BLaER1 (cell line): ENCODE results near the gene ENSA.

Source experiments
- H3K27ac ChIP-seq: shearing (Covaris generic); formaldehyde crosslinking; 2 replicates; pipeline ENCODE4 v1.8.1; 2022
- H3K27me3 ChIP-seq: shearing (Covaris generic); formaldehyde crosslinking; 2 replicates; pipeline ENCODE4 v1.8.1; 2022
- H3K36me3 ChIP-seq: shearing (Covaris generic); formaldehyde crosslinking; 2 replicates; pipeline ENCODE4 v1.8.1; 2022
- H3K4me1 ChIP-seq: shearing (Covaris generic); formaldehyde crosslinking; 2 replicates; pipeline ENCODE4 v1.8.1; 2022
- H3K4me2 ChIP-seq: shearing (Covaris generic); formaldehyde crosslinking; 2 replicates; pipeline ENCODE4 v1.8.1; 2022
- H3K4me3 ChIP-seq: shearing (Covaris generic); formaldehyde crosslinking; 2 replicates; pipeline ENCODE4 v1.8.1; 2022
- H3K9ac ChIP-seq: shearing (Covaris generic); formaldehyde crosslinking; 2 replicates; pipeline ENCODE4 v1.8.1; 2022
- H3K9me3 ChIP-seq: shearing (Covaris generic); formaldehyde crosslinking; 2 replicates; pipeline ENCODE4 v1.8.1; 2022
- H4K20me1 ChIP-seq: shearing (Covaris generic); formaldehyde crosslinking; 2 replicates; pipeline ENCODE4 v1.8.1; 2022
- Cebpa-rat ChIP-seq: shearing (Covaris generic); IDR thresholded peaks from 2 replicates; pipeline ENCODE4 v1.8.1; 2022

The ENSA gene

DNA sequence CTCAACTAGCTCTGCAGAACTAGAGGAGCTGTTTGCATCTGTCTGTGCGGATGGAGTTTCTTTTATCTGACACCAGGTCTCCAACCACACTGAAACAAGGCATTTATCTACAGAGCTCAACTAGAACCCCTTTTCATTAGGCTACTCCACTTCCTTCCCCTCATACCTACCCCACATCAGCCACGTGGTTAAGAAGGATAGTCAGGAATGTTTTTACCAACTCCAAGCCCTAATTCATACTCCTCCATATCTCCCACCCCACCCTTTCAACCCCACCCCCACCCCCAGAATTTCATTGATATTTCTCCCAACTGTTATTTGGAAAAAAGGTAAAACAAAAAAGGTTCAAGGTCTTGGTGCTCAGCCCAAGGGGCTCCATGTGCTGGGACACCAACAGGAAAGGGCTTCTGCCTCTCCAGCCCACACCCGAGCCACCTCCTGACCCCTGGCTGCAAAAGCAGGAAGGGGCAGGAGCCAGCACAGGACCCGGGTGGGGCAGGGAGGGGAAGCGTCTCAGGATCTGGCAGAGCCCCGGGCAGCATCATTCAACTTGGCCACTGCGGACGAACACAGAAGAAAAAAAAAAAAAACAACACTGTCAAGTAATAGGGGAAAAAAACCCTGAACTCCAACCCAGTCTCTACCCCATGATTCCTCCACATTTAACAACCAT, 7.0 kb downstream of the ENSA start:
- H3K9ac ChIP-seq: no peak overlapping the region
- H3K27me3 ChIP-seq: no peaks in the 10 kb centered on the region
- H3K36me3 ChIP-seq: peaks cover 96% of the 10 kb centered on the region
- H3K4me3 ChIP-seq: no peak overlapping the region
- no peak overlapping the region for H3K4me2 ChIP-seq
- no peak overlapping the region for H3K27ac ChIP-seq
- H3K4me1 ChIP-seq: peaks cover 4% of the 10 kb centered on the region
- H3K9me3 ChIP-seq: no peaks in the 10 kb centered on the region
- no peak for TF ChIP-seq Cebpa-rat
- H4K20me1 ChIP-seq: peaks cover 7% of the 10 kb centered on the region; the same call in 1 of the 2 replicates

- Histone ChIP-seq H3K4me2 (no peak overlapping the region), H3K4me1 (no peaks in the 10 kb centered on the region), H3K27ac (no peak overlapping the region), H3K9ac (no peak overlapping the region), H3K9me3 (no peaks in the 10 kb centered on the region), H4K20me1 (0 out of 2 replicates have a peak, but pooled peaks cover 4% of the 10 kb centered on the region), H3K36me3 (peaks cover 96% of the 10 kb centered on the region), H3K27me3 (no peaks in the 10 kb centered on the region), H3K4me3 (no peak overlapping the region)
- no peak for TF ChIP-seq Cebpa-rat
Observed at GRCh38 chr1:150621497-150622302, 7.7 kb downstream of the ENSA start.

DNA sequence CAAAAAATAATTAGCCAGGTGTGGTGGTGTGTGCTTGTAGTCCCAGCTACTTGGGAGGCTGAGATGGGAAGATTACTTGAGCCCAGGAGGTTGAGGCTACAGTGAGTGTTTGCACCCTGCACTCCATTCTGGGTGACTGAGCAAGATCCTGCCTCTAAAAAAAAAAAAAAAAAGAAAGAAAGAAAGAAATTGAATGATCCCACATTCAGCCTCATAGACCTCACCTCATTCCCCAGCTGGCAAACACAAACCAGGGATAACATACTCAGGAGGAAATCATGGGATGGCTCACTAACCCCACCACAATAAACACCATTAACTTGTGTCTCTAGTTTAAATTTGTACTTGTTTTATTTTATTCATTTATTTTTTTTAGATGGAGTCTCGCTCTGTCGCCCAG, 8.5 kb downstream of the ENSA start:
- Histone ChIP-seq H3K4me3 (no peak overlapping the region), H3K27me3 (no peaks in the 10 kb centered on the region), H3K27ac (no peak overlapping the region), H3K9me3 (no peaks in the 10 kb centered on the region), H4K20me1 (no peaks in the 10 kb centered on the region), H3K4me1 (no peaks in the 10 kb centered on the region), H3K4me2 (no peak overlapping the region), H3K36me3 (peaks cover 96% of the 10 kb centered on the region), H3K9ac (no peak overlapping the region)
- no peak for TF ChIP-seq Cebpa-rat

- TF ChIP-seq Cebpa-rat: no peak
- Histone ChIP-seq H3K9me3 (no peaks in the 10 kb centered on the region), H4K20me1 (no peaks in the 10 kb centered on the region), H3K27ac (no peak overlapping the region), H3K4me1 (no peaks in the 10 kb centered on the region), H3K27me3 (no peaks in the 10 kb centered on the region), H3K9ac (no peak overlapping the region), H3K4me2 (no peak overlapping the region), H3K4me3 (no peak overlapping the region), H3K36me3 (peaks cover 95% of the 10 kb centered on the region)
Observed at GRCh38 chr1:150619576-150620509, 9.6 kb downstream of the ENSA start.

- H3K9me3 ChIP-seq: no peaks in the 10 kb centered on the region
- H3K27me3 ChIP-seq: no peaks in the 10 kb centered on the region
- no peaks in the 10 kb centered on the region for H4K20me1 ChIP-seq
- H3K27ac ChIP-seq: no peak overlapping the region
- peaks cover 25% of the 10 kb centered on the region for H3K4me1 ChIP-seq
- no peak for TF ChIP-seq Cebpa-rat
- H3K4me3 ChIP-seq: no peak overlapping the region
- H3K9ac ChIP-seq: no peak overlapping the region
- no peak overlapping the region for H3K4me2 ChIP-seq
- peaks cover 82% of the 10 kb centered on the region for H3K36me3 ChIP-seq
Observed at GRCh38 chr1:150615346-150616201, 13.8 kb downstream of the ENSA start.

DNA sequence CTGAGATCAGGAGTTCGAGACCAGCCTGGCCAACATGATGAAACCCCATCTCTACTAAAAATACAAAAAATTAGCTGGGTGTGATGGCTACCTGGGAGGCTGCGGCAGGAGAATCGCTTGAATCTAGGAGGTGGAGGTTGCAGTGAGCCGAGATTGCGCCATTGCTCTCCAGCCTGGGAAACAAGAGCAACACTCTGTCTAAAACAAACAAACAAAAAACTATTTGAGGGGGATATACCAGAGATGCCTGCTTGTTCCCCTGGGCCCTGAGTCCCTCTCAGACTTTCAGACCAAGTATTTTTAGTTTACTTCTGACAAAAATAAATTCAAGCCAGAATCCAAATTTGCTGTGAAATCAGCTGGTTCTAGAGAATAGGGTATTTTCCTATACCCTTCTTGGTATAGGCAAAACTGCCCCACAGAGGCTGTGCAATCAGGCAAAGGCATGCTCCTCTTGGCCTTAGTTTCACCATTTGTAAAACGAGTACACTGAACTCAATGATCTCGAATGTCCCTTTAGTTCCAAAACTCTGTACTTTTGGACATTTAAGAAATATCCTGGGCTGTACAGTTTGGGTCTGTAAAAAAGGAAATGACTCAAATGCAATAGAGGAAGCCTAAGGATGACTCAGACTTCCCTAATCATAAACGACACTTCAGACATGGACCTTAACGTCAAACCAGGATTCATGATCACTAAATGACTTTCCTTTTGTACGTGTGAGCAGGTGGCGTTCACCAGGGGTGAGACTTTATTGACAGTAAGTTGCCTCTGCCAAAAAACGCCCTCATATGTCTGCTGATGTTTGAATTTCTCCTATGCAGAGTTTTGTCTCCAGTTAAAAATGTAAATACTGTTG, 16.1 kb downstream of the ENSA start:
- H3K27me3 ChIP-seq: no peaks in the 10 kb centered on the region
- H3K9me3 ChIP-seq: no peaks in the 10 kb centered on the region
- no peak for TF ChIP-seq Cebpa-rat
- peak overlapping the region; percentile 49; the same call in 1 of the 2 replicates for H3K9ac ChIP-seq
- H4K20me1 ChIP-seq: no peaks in the 10 kb centered on the region
- peaks cover 79% of the 10 kb centered on the region for H3K36me3 ChIP-seq
- H3K4me2 ChIP-seq: peak overlapping the region; percentile 66
- H3K4me3 ChIP-seq: no peak overlapping the region
- peaks cover 25% of the 10 kb centered on the region for H3K4me1 ChIP-seq
- H3K27ac ChIP-seq: peak overlapping the region; percentile 42

GRCh38 chr1:150612014-150612345, 17.4 kb downstream of the ENSA start:
- Histone ChIP-seq H3K9me3 (no peaks in the 10 kb centered on the region), H4K20me1 (no peaks in the 10 kb centered on the region), H3K27ac (no peak overlapping the region; the same call in 1 of the 2 replicates), H3K36me3 (peaks cover 74% of the 10 kb centered on the region), H3K9ac (no peak overlapping the region), H3K4me3 (no peak overlapping the region), H3K4me1 (peaks cover 25% of the 10 kb centered on the region), H3K4me2 (no peak overlapping the region), H3K27me3 (no peaks in the 10 kb centered on the region)
- TF ChIP-seq Cebpa-rat: no peak

DNA sequence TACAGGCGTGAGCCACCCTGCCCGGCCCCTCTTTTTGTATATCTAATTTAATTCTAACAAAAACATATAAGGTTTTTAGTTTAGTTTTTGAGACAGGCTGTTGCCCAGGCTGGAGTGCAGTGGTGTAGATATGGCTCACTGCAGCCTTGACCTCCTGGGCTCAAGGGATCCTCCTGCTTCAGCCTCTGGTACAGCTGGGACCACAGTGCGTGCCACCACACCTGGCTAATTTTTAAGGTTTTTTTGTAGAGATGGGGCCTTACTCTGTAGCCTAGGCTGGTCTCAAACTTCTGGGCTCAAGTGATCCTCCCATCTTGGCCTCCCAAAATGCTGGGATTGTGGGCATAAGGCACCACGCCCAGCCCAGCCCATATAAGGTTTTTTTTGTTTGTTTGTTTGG, 18.8 kb downstream of the ENSA start:
- Histone ChIP-seq H3K27me3 (no peaks in the 10 kb centered on the region), H3K27ac (no peak overlapping the region), H3K4me2 (no peak overlapping the region), H3K9ac (no peak overlapping the region), H3K4me3 (no peak overlapping the region), H3K4me1 (peaks cover 25% of the 10 kb centered on the region), H3K36me3 (peaks cover 64% of the 10 kb centered on the region), H4K20me1 (no peaks in the 10 kb centered on the region), H3K9me3 (no peaks in the 10 kb centered on the region)
- TF ChIP-seq Cebpa-rat: no peak
